H9 (cell line): ENCODE results near the gene DGKD. TPM values are rescaled to one million over a fixed set of nuclear protein-coding genes. Genes with fewer than 3 reads are reported as not detected.

Experiments used
- DNase-seq: peaks from one replicate; pipeline ENCODE4 v3.0.0-alpha.2; 2017
- H2AFZ ChIP-seq: one replicate; pipeline ENCODE4 v1.6.1; 2013; ENCODE audit warnings: mild to moderate bottlenecking, low read length, control low read depth, moderate library complexity
- H2AK5ac ChIP-seq: 2 replicates; pipeline ENCODE4 v1.6.1; 2013; ENCODE audit warnings: low read length, control low read depth, mixed read lengths; ENCODE audit not compliant: insufficient read length
- H2BK120ac ChIP-seq: one replicate; pipeline ENCODE4 v1.6.1; 2013; ENCODE audit warnings: low read depth, mild to moderate bottlenecking, low read length, control low read depth, inconsistent platforms; ENCODE audit not compliant: poor library complexity, severe bottlenecking
- H2BK12ac ChIP-seq: 2 replicates; pipeline ENCODE4 v1.6.1; 2013; ENCODE audit warnings: low read length, control low read depth, mixed read lengths, low read depth; ENCODE audit not compliant: insufficient read length
- H2BK15ac ChIP-seq: 2 replicates; pipeline ENCODE4 v1.6.1; 2013; ENCODE audit warnings: low read depth, low read length, control low read depth
- H2BK20ac ChIP-seq: one replicate; pipeline ENCODE4 v1.6.1; 2013; ENCODE audit warnings: low read depth, mild to moderate bottlenecking, low read length, control low read depth, inconsistent platforms; ENCODE audit not compliant: poor library complexity, severe bottlenecking
- H2BK5ac ChIP-seq: 2 replicates; pipeline ENCODE4 v1.6.1; 2013; ENCODE audit warnings: low read length, control low read depth, mixed read lengths; ENCODE audit not compliant: insufficient read length
- H3K14ac ChIP-seq: 2 replicates; pipeline ENCODE4 v1.6.1; 2013; ENCODE audit warnings: low read length, control low read depth; ENCODE audit not compliant: insufficient read depth
- H3K18ac ChIP-seq: 2 replicates; pipeline ENCODE4 v1.6.1; 2013; ENCODE audit warnings: low read depth, mild to moderate bottlenecking, mixed read lengths, low read length, control low read depth; ENCODE audit not compliant: insufficient read length
- H3K23ac ChIP-seq: 2 replicates; pipeline ENCODE4 v1.6.1; 2013; ENCODE audit warnings: low read length, control low read depth, mixed read lengths, low read depth; ENCODE audit not compliant: insufficient read length
- H3K23me2 ChIP-seq: 2 replicates; pipeline ENCODE4 v1.6.1; 2013; ENCODE audit warnings: low read depth, mild to moderate bottlenecking, mixed read lengths, low read length, control low read depth; ENCODE audit not compliant: insufficient read length, poor library complexity, severe bottlenecking
- H3K27ac ChIP-seq: 2 replicates; pipeline ENCODE4 v1.5.1; 2013; ENCODE audit warnings: low read length, control low read depth, mixed read lengths, low read depth; ENCODE audit not compliant: insufficient read length
- H3K27me3 ChIP-seq: 2 replicates; pipeline ENCODE4 v1.6.1; 2013; ENCODE audit warnings: low read length, control low read depth, inconsistent platforms; ENCODE audit not compliant: insufficient read depth
- H3K4ac ChIP-seq: 2 replicates; pipeline ENCODE4 v1.6.1; 2013; ENCODE audit warnings: low read depth, mild to moderate bottlenecking, control low read depth, inconsistent platforms, low read length, moderate library complexity
- H3K4me1 ChIP-seq: 2 replicates; pipeline ENCODE4 v1.6.1; 2013; ENCODE audit warnings: low read length, control low read depth, inconsistent platforms; ENCODE audit not compliant: insufficient read depth
- H3K4me2 ChIP-seq: 2 replicates; pipeline ENCODE4 v1.6.1; 2013; ENCODE audit warnings: low read length, control low read depth, mixed read lengths; ENCODE audit not compliant: insufficient read length, insufficient read depth
- H3K56ac ChIP-seq: 2 replicates; pipeline ENCODE4 v1.6.1; 2013; ENCODE audit warnings: low read depth, mild to moderate bottlenecking, mixed read lengths, low read length, control low read depth; ENCODE audit not compliant: insufficient read length
- H3K79me1 ChIP-seq: 2 replicates; pipeline ENCODE4 v1.6.1; 2013; ENCODE audit warnings: low read depth, mild to moderate bottlenecking, moderate library complexity, low read length, control low read depth, inconsistent platforms; ENCODE audit not compliant: insufficient read depth, poor library complexity, severe bottlenecking
- H3K79me2 ChIP-seq: 2 replicates; pipeline ENCODE4 v1.6.1; 2013; ENCODE audit warnings: low read length, control low read depth, inconsistent platforms; ENCODE audit not compliant: insufficient read depth
- H3K9ac ChIP-seq: 2 replicates; pipeline ENCODE4 v1.6.1; 2013; ENCODE audit warnings: low read length, control low read depth, mixed read lengths; ENCODE audit not compliant: insufficient read length; ENCODE audit errors: extremely low read depth
- H3K9me3 ChIP-seq: one replicate; pipeline ENCODE4 v1.6.1; 2013; ENCODE audit warnings: low read depth, low read length, inconsistent platforms; ENCODE audit not compliant: control insufficient read depth
- H3T11ph ChIP-seq: one replicate; pipeline ENCODE4 v1.6.1; 2013; ENCODE audit warnings: mild to moderate bottlenecking, low read length, control low read depth, inconsistent platforms
- H4K20me1 ChIP-seq: one replicate; pipeline ENCODE4 v1.6.1; 2013; ENCODE audit not compliant: control insufficient read depth, insufficient read length, insufficient read depth
- H4K5ac ChIP-seq: 2 replicates; pipeline ENCODE4 v1.6.1; 2013; ENCODE audit warnings: low read depth, mild to moderate bottlenecking, mixed read lengths, low read length, control low read depth; ENCODE audit not compliant: insufficient read length
- H4K8ac ChIP-seq: replicated peaks from 2 replicates; pipeline ENCODE4 v1.6.1; 2013; ENCODE audit warnings: low read length, control low read depth, mixed read lengths, low read depth; ENCODE audit not compliant: insufficient read length
- H4K91ac ChIP-seq: 2 replicates; pipeline ENCODE4 v1.6.1; 2013; ENCODE audit warnings: low read depth, mild to moderate bottlenecking, moderate library complexity, mixed read lengths, low read length, control low read depth; ENCODE audit not compliant: insufficient read length
- H3K27ac Mint-ChIP-seq, 3 experiments: 2 replicates in 2 of 3; 3 replicates in 1 of 3; pipeline ENCODE4 v1.8.0; 2020 to 2021; ENCODE audit warnings: mixed read lengths in 3 of 3, mild to moderate bottlenecking in 1 of 3, moderate library complexity in 1 of 3
- H3K27me3 Mint-ChIP-seq: 2 replicates; pipeline ENCODE4 v1.8.0; 2021; ENCODE audit warnings: low read depth, mild to moderate bottlenecking, moderate library complexity, mixed read lengths
- H3K36me3 Mint-ChIP-seq, 3 experiments: 2 replicates in 2 of 3; 3 replicates in 1 of 3; pipeline ENCODE4 v1.8.0; 2020 to 2021; ENCODE audit warnings: low read depth in 3 of 3, mixed read lengths in 3 of 3; ENCODE audit not compliant: insufficient read depth in 1 of 3
- H3K4me1 Mint-ChIP-seq, 2 experiments: 2 replicates each; pipeline ENCODE4 v1.8.0; 2020; ENCODE audit warnings: mixed read lengths in 2 of 2
- H3K4me3 Mint-ChIP-seq, 2 experiments: 2 replicates in 1 of 2; 3 replicates in 1 of 2; pipeline ENCODE4 v1.8.0; 2020 to 2021; ENCODE audit warnings: mild to moderate bottlenecking in 2 of 2, mixed read lengths in 2 of 2, moderate library complexity in 1 of 2
- H3K9me3 Mint-ChIP-seq, 2 experiments: 2 replicates in 1 of 2; 3 replicates in 1 of 2; pipeline ENCODE4 v1.8.0; 2020; ENCODE audit warnings: mild to moderate bottlenecking in 2 of 2, mixed read lengths in 2 of 2, moderate library complexity in 1 of 2
- WGBS: extraction: QIAGEN DNeasy Blood & Tissue Kit; methylation state at CpG from one replicate; pipeline ENCODE4 v1.1.7; 2013; ENCODE audit warnings: missing lambda C conversion rate, low lambda C conversion rate, mixed read lengths; ENCODE audit not compliant: insufficient read length; ENCODE audit errors: extremely low coverage; 5-methylcytosine and 5-hydroxymethylcytosine counted together
- total RNA-seq: library from RNA; stranded (reverse); gene quantifications from 2 replicates; pipeline ENCODE4 v1.2.1, GENCODE V29; 2021
- TF ChIP-seq, protein P1 (sequence below): fragments of 200-600 bp; sonication (generic); conservative IDR thresholded peaks from 3 replicates; pipeline ENCODE4 v1.8.0; 2021; ENCODE audit warnings: antibody characterized with exemption, mild to moderate bottlenecking

DGKD gene
- total RNA-seq, 1 experiment from 2014 or later, result 20.7 TPM

DNA sequence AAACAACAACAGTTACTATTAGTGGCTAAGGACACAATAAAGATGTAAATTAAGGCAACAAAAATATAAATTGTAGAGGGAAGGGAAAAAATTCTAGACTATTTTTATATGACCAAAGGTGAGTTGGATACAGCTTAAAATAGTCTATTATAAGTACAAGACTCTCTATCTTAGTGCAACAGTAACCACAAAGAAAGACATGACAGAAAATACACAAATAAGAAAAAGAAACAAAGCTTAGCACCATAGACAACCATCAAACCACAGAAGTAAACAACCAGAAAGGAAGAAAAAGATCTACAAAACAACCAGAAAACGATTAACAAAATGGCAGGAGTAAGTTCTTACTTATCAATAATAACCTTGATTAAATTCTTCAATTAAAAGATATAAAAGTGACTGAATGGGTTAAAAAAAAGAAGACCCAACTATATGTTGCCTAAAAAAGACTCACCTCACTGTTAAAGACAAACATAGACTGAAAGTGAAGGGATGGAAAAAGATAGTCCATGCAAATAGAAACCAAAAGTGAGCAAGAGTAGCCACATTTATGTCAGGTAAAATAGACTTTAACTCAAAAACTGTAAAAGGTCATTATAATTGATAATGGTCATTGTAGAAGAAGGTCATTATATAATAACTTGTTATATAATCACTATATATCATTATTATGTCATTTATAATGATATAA, 149.8 kb downstream of the DGKD start:
- Mint-ChIP-seq H3K36me3 (peaks cover 5 to 17% (median 5%) of the 10 kb centered on the region in 3 experiments; a peak in 5 of 7 replicates), H3K27me3 (no peaks in the 10 kb centered on the region), H3K4me3 (no peak overlapping the region), H3K27ac (no peak overlapping the region), H3K4me1 (no peaks in the 10 kb centered on the region), H3K9me3 (peaks cover 13 to 14% of the 10 kb centered on the region in 2 experiments)
- Histone ChIP-seq H3K27me3 (no peaks in the 10 kb centered on the region), H3K4me1 (no peaks in the 10 kb centered on the region), H2BK15ac (no peak overlapping the region), H3T11ph (no peak overlapping the region), H3K79me1 (no peaks in the 10 kb centered on the region), H2BK120ac (no peak overlapping the region), H2BK5ac (no peak overlapping the region), H3K23me2 (no peaks in the 10 kb centered on the region), H3K23ac (no peak overlapping the region), H4K20me1 (no peaks in the 10 kb centered on the region), H3K27ac (no peak overlapping the region), H4K91ac (no peak overlapping the region), H3K14ac (no peak overlapping the region), H4K8ac (no peak overlapping the region), H3K56ac (no peak overlapping the region), H3K9me3 (no peaks in the 10 kb centered on the region), H2BK20ac (no peak overlapping the region), H3K79me2 (no peaks in the 10 kb centered on the region), H2BK12ac (no peak overlapping the region), H4K5ac (no peak overlapping the region), H3K4ac (no peak overlapping the region), H3K9ac (no peak overlapping the region), H2AFZ (no peak overlapping the region), H2AK5ac (no peak overlapping the region), H3K4me2 (no peak overlapping the region), H3K18ac (no peak overlapping the region)
- DNase-seq, result no peak
- TF ChIP-seq, protein P1, sequence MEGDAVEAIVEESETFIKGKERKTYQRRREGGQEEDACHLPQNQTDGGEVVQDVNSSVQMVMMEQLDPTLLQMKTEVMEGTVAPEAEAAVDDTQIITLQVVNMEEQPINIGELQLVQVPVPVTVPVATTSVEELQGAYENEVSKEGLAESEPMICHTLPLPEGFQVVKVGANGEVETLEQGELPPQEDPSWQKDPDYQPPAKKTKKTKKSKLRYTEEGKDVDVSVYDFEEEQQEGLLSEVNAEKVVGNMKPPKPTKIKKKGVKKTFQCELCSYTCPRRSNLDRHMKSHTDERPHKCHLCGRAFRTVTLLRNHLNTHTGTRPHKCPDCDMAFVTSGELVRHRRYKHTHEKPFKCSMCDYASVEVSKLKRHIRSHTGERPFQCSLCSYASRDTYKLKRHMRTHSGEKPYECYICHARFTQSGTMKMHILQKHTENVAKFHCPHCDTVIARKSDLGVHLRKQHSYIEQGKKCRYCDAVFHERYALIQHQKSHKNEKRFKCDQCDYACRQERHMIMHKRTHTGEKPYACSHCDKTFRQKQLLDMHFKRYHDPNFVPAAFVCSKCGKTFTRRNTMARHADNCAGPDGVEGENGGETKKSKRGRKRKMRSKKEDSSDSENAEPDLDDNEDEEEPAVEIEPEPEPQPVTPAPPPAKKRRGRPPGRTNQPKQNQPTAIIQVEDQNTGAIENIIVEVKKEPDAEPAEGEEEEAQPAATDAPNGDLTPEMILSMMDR, result no peak
- WGBS, result no CpG with 5 or more reads among the region's 1 CpG
